ENCODE data around the gene TMPO.
A peak's percentile ranks its signal among the peaks of the same experiment; 100 is the strongest.

TMPO gene

GRCh38 chr12:98587084-98587483 is 71.7 kb downstream of the TMPO start:
- no peak for ATAC-seq (ENCODE audit: low read depth)
- no peaks in the 10 kb centered on the region for H3K4me1 ChIP-seq (ENCODE audit: insufficient read depth, poor library complexity, severe bottlenecking)
- no peaks in the 10 kb centered on the region for H3K9me3 ChIP-seq (ENCODE audit: severe bottlenecking)
- no peaks in the 10 kb centered on the region for H3K27me3 ChIP-seq (ENCODE audit: insufficient read depth, poor library complexity, severe bottlenecking)
- no peak overlapping the region for H3K4me3 ChIP-seq (ENCODE audit: severe bottlenecking)
- no peaks in the 10 kb centered on the region for H3K36me3 ChIP-seq (ENCODE audit: low read depth)
- no peak for DNase-seq (ENCODE audit: low spot score)
- no peak overlapping the region for H3K27ac ChIP-seq (ENCODE audit: poor library complexity, severe bottlenecking)
- no peak for TF ChIP-seq CTCF (IDR thresholded peaks at IDR 0.05; ENCODE audit: poor library complexity, severe bottlenecking)

DNA sequence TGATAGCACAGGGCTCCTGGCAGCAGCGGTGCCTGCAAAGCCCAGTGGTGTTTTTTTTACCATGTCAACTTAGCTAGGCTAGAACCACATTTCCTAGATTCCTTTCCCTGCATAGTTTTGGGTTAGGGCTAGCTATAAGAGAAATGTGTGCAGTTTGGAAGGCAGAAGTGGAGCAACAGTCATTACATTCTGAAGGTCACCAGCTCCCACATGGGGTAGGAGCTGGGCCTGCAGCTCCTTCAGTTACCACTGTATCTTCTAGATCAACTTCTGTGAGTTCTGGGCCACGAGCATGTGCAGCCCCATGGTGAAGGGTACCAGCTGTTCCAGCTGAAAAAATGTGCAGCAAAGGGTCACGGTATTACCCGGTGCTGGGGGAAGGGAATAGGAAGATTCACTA is 75.8 kb downstream of the TMPO start:
- ATAC-seq (ENCODE audit: low read depth) (no peak), DNase-seq (ENCODE audit: low spot score) (no peak)
- H3K9me3 ChIP-seq (ENCODE audit: severe bottlenecking): no peaks in the 10 kb centered on the region
- H3K36me3 ChIP-seq (ENCODE audit: low read depth): peaks cover 24% of the 10 kb centered on the region
- peaks cover 10% of the 10 kb centered on the region for H3K4me1 ChIP-seq (ENCODE audit: insufficient read depth, poor library complexity, severe bottlenecking)
- no peak overlapping the region for H3K4me3 ChIP-seq (ENCODE audit: severe bottlenecking)
- TF ChIP-seq CTCF (IDR thresholded peaks at IDR 0.05; ENCODE audit: poor library complexity, severe bottlenecking): no peak
- H3K27ac ChIP-seq (ENCODE audit: poor library complexity, severe bottlenecking): no peak overlapping the region
- no peaks in the 10 kb centered on the region for H3K27me3 ChIP-seq (ENCODE audit: insufficient read depth, poor library complexity, severe bottlenecking)

DNA sequence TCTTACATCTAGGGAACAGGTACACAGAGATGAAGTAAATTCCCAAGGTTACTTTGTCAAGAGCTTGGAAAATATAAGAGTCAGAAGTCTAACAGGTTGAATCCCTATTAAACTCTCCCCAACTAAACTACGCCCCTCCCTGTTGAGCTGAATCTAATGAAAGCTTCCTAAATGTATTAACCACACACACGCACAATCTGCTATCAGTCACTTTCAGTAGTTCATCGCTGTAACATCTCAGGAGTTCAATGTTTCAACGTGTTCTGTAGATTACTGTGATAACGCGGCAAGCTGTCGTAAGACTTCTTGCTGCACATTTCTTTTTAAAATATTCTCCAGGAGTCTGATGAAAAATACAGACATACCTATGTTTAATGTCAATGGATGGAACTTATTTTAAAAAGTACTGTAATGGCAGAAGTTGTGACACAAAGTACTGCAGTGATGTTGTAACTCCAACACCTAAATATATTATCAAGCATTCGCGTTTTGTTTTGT is 77.5 kb downstream of the TMPO start:
- peaks cover 10% of the 10 kb centered on the region for H3K4me1 ChIP-seq (ENCODE audit: insufficient read depth, poor library complexity, severe bottlenecking)
- ATAC-seq (ENCODE audit: low read depth): no peak
- H3K9me3 ChIP-seq (ENCODE audit: severe bottlenecking): no peaks in the 10 kb centered on the region
- H3K27ac ChIP-seq (ENCODE audit: poor library complexity, severe bottlenecking): peak overlapping the region; percentile 67
- no peak for DNase-seq (ENCODE audit: low spot score)
- TF ChIP-seq CTCF (IDR thresholded peaks at IDR 0.05; ENCODE audit: poor library complexity, severe bottlenecking): no peak
- H3K4me3 ChIP-seq (ENCODE audit: severe bottlenecking): peak overlapping the region; percentile 97
- H3K36me3 ChIP-seq (ENCODE audit: low read depth): peaks cover 41% of the 10 kb centered on the region
- H3K27me3 ChIP-seq (ENCODE audit: insufficient read depth, poor library complexity, severe bottlenecking): no peaks in the 10 kb centered on the region

- Histone ChIP-seq H3K4me1 (ENCODE audit: insufficient read depth, poor library complexity, severe bottlenecking) (peaks cover 10% of the 10 kb centered on the region), H3K27me3 (ENCODE audit: insufficient read depth, poor library complexity, severe bottlenecking) (no peaks in the 10 kb centered on the region), H3K4me3 (ENCODE audit: severe bottlenecking) (peak within 1 kb of the TSS; percentile 97), H3K27ac (ENCODE audit: poor library complexity, severe bottlenecking) (peak within 1 kb of the TSS; percentile 67), H3K9me3 (ENCODE audit: severe bottlenecking) (no peaks in the 10 kb centered on the region), H3K36me3 (ENCODE audit: low read depth) (peaks cover 47% of the 10 kb centered on the region)
- peak; percentile 94 for DNase-seq (ENCODE audit: low spot score)
- TF ChIP-seq CTCF (IDR thresholded peaks at IDR 0.05; ENCODE audit: poor library complexity, severe bottlenecking): no peak
- ATAC-seq (ENCODE audit: low read depth): peak; percentile 97
Observed at GRCh38 chr12:98593351-98594049, 78.1 kb downstream of the TMPO start, which contains the start of gene SLC25A3. TSS of gene SLC25A3 (plus strand) at chr12:98593686. CDS start at chr12:98593979, 293 bp downstream.

Data from RWPE2 (cell line).